Calu3 (cell line): ENCODE data around the gene NCL. TPM values are rescaled to one million over a fixed set of nuclear protein-coding genes. Genes with fewer than 3 reads are reported as not detected.
"Not testable (repeated sequence)": the region's sequence is repeated elsewhere in the genome, so short reads cannot be mapped to it uniquely, and the experiment has no call there.

Experiments
- BruUV-seq: library from RNA; stranded (reverse); fragments of 400-500 nt; replicated peaks from 2 replicates; lab custom pipeline; 2021; lab: Mats Ljungman, UMichigan
- CTCF ChIA-PET: fragments of 300-600 bp; sonication (Branson Sonifier 250); formaldehyde crosslinking; loops from one replicate; lab custom pipeline; 2022; ENCODE audit warnings: antibody characterized with exemption; lab: Charles Lee
- DNase-seq: peaks from one replicate; pipeline ENCODE4 v3.0.0; 2022
- H3K27ac Mint-ChIP-seq: one replicate; pipeline ENCODE4 v1.8.0; 2022; ENCODE audit warnings: mixed read lengths; ENCODE audit not compliant: unreplicated experiment
- H3K27me3 Mint-ChIP-seq: one replicate; pipeline ENCODE4 v1.8.0; 2022; ENCODE audit warnings: mixed read lengths; ENCODE audit not compliant: unreplicated experiment
- H3K36me3 Mint-ChIP-seq: one replicate; pipeline ENCODE4 v1.8.0; 2022; ENCODE audit warnings: mild to moderate bottlenecking, moderate library complexity, mixed read lengths; ENCODE audit not compliant: insufficient read depth, unreplicated experiment
- H3K4me1 Mint-ChIP-seq: one replicate; pipeline ENCODE4 v1.8.0; 2022; ENCODE audit warnings: mild to moderate bottlenecking, low read depth, mixed read lengths; ENCODE audit not compliant: unreplicated experiment
- H3K4me3 Mint-ChIP-seq: one replicate; pipeline ENCODE4 v1.8.0; 2022; ENCODE audit warnings: mild to moderate bottlenecking, low read depth, moderate library complexity, mixed read lengths; ENCODE audit not compliant: unreplicated experiment
- H3K9me3 Mint-ChIP-seq: one replicate; pipeline ENCODE4 v1.8.0; 2022; ENCODE audit warnings: low read depth, mixed read lengths; ENCODE audit not compliant: unreplicated experiment
- CTCF ChIP-seq: fragments of 200-600 bp; IDR thresholded peaks from one replicate; pipeline ENCODE4 v1.8.0; 2022; ENCODE audit warnings: antibody characterized with exemption; ENCODE audit not compliant: unreplicated experiment
- intact Hi-C: fragments of 100-400 bp; cut with micrococcal nuclease; formaldehyde crosslinking; loops from one replicate; pipeline ENCODE4 v1.10.0; 2022; ENCODE audit not compliant: unreplicated experiment
- total RNA-seq: library from RNA; stranded (reverse); gene quantifications from 2 replicates; pipeline ENCODE4 v1.2.3, GENCODE V29; 2022

The NCL gene
- total RNA-seq, 1 experiment from 2014 or later: 719 TPM

- H3K4me1 Mint-ChIP-seq: peaks cover 44% of the 10 kb centered on the region
- DNase-seq: no peak
- H3K4me3 Mint-ChIP-seq: peak overlapping the region; percentile 84
- peaks cover 16% of the 10 kb centered on the region for H3K27me3 Mint-ChIP-seq
- no peak for TF ChIP-seq CTCF
- intact Hi-C loops: no loop called here
- peaks cover 74% of the 10 kb centered on the region for H3K36me3 Mint-ChIP-seq
- no peaks in the 10 kb centered on the region for H3K9me3 Mint-ChIP-seq
- BruUV-seq: TSS peak; percentile 31
- H3K27ac Mint-ChIP-seq: peak overlapping the region; percentile 95
- CTCF ChIA-PET: no interaction called here
These were observed 1.4 kb downstream of the NCL start for GRCh38 chr2:231462729-231463465.

- BruUV-seq: no TSS peak
- peak overlapping the region; percentile 84 for H3K4me3 Mint-ChIP-seq
- no peak for DNase-seq
- H3K27me3 Mint-ChIP-seq: peaks cover 16% of the 10 kb centered on the region
- no peak for TF ChIP-seq CTCF
- peaks cover 88% of the 10 kb centered on the region for H3K36me3 Mint-ChIP-seq
- peaks cover 46% of the 10 kb centered on the region for H3K4me1 Mint-ChIP-seq
- H3K27ac Mint-ChIP-seq: peak overlapping the region; percentile 67
- intact Hi-C loops: no loop called here
- no peaks in the 10 kb centered on the region for H3K9me3 Mint-ChIP-seq
- CTCF ChIA-PET: no interaction called here
These were observed 2.7 kb downstream of the NCL start for GRCh38 chr2:231461516-231461971.

GRCh38 chr2:231460841-231461240 lies 3.4 kb downstream of the NCL start:
- Mint-ChIP-seq H3K36me3 (peaks cover 95% of the 10 kb centered on the region), H3K27me3 (peaks cover 16% of the 10 kb centered on the region), H3K4me3 (peak overlapping the region; percentile 23), H3K4me1 (peaks cover 46% of the 10 kb centered on the region), H3K27ac (peak overlapping the region; percentile 43)
- DNase-seq, intact Hi-C loops, H3K9me3 Mint-ChIP-seq, CTCF ChIA-PET, BruUV-seq: not testable (repeated sequence)

- no peak for TF ChIP-seq CTCF
- Mint-ChIP-seq H3K36me3 (peaks cover 100% of the 10 kb centered on the region), H3K4me3 (peak overlapping the region; percentile 23), H3K4me1 (peaks cover 46% of the 10 kb centered on the region), H3K9me3 (no peaks in the 10 kb centered on the region), H3K27me3 (peaks cover 16% of the 10 kb centered on the region), H3K27ac (peak overlapping the region; percentile 43)
- DNase-seq: no peak
- no TSS peak for BruUV-seq
- intact Hi-C loops: no loop called here
- CTCF ChIA-PET: no interaction called here
These were observed 4.0 kb downstream of the NCL start for GRCh38 chr2:231460073-231460835.
